Brain microvascular endothelial cell (primary cell): ENCODE results near the gene SNX4.

ENCODE experiments used
- DNase-seq: peaks from one replicate; pipeline ENCODE4 v3.0.0-alpha.2; 2020
- H3K27ac ChIP-seq: fragments of 250-450 bp; sonication (Bioruptor Pico); 2 replicates; pipeline ENCODE4 v1.5.1; 2020; ENCODE audit warnings: mild to moderate bottlenecking, moderate library complexity
- H3K27me3 ChIP-seq: fragments of 250-450 bp; sonication (Bioruptor Pico); replicated peaks from 2 replicates; pipeline ENCODE4 v1.5.1; 2020; ENCODE audit warnings: mild to moderate bottlenecking
- H3K36me3 ChIP-seq: fragments of 250-450 bp; sonication (Bioruptor Pico); replicated peaks from 2 replicates; pipeline ENCODE4 v1.5.1; 2020; ENCODE audit warnings: mild to moderate bottlenecking
- H3K4me3 ChIP-seq: 2 replicates; pipeline ENCODE4 v1.5.1; 2011; ENCODE audit warnings: low read depth, mild to moderate bottlenecking, control low read depth, low read length, moderate library complexity
- CTCF ChIP-seq: IDR thresholded peaks from 2 replicates; pipeline ENCODE4 v1.5.1; 2011; ENCODE audit warnings: low read depth, mild to moderate bottlenecking, moderate library complexity, low read length, control low read depth, inconsistent platforms; ENCODE audit errors: missing control alignments
- in situ Hi-C: cut with HindIII; loops from 2 replicates; pipeline ENCODE4 v1.10.0; 2017; ENCODE audit warnings: low sequenced_read_pairs, low pct_ligation_motif_present

The SNX4 gene

DNA sequence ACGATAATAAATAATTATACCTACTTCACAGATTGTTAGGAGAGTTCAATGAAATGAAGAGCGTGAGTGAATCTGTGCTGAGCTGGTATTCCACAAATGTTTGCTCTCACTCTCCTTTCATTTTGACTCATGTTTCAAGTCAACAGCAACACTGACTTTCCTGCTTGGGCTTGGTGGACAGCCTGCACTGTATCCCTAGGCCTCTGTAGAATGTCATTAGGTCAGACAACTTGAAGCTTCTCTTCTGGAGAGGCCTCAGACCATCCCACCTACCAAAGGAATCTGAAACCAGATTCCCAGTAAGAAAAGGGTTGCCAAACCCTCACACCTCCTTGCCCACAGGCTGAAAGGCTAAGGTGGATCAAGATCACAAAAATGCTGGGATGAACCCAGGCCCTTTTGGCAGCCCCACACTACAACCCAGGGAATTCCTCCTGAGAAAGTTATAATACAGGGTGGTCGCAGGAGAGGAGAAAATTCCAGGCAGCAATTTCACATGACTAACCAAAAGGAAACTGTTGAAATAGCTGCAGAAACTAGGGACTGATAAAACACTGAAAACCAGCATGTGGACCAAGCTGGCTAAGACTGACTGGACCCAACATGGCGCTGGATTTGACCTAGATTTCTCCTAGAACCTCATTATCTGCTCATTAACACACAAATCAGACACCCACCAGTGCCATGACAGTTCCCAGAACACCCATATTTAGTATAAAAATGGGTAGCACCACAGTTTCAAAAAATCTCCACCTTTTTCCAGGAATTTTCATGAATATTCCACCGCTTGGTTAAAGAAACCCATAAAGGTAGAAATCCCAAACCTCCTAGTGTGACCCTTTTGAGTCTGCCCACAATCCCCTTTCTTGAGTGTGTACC, 87.9 kb downstream of the SNX4 start:
- H3K4me3 ChIP-seq: no peak overlapping the region
- DNase-seq: peak; percentile 2
- TF ChIP-seq CTCF: no peak
- H3K27me3 ChIP-seq: no peaks in the 10 kb centered on the region
- no peaks in the 10 kb centered on the region for H3K36me3 ChIP-seq
- in situ Hi-C loops: no loop called here
- peak overlapping the region; percentile 37 for H3K27ac ChIP-seq

DNA sequence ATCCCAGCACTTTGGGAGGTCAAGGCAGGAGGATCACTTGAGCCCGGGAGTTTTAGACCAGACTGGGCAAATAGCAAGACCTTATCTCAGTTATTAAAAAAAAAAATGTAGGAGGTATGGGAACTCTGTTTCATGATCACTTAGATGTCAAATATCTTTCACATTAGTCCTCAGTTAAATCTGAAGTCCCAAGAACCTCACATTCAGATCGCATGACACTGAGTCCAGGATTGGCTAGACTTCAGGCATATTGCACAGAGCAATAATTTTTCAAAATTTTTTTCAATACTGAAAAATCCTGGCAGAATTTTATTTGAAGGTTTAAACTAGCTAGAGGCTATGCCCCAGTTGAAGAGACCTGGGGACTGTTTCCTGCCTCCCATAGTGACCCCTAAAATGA, 88.6 kb downstream of the SNX4 start:
- in situ Hi-C loops: no loop called here
- Histone ChIP-seq H3K36me3 (no peaks in the 10 kb centered on the region), H3K4me3 (no peak overlapping the region), H3K27me3 (no peaks in the 10 kb centered on the region), H3K27ac (peak overlapping the region; percentile 37)
- no peak for TF ChIP-seq CTCF
- DNase-seq: peak; percentile 52

DNA sequence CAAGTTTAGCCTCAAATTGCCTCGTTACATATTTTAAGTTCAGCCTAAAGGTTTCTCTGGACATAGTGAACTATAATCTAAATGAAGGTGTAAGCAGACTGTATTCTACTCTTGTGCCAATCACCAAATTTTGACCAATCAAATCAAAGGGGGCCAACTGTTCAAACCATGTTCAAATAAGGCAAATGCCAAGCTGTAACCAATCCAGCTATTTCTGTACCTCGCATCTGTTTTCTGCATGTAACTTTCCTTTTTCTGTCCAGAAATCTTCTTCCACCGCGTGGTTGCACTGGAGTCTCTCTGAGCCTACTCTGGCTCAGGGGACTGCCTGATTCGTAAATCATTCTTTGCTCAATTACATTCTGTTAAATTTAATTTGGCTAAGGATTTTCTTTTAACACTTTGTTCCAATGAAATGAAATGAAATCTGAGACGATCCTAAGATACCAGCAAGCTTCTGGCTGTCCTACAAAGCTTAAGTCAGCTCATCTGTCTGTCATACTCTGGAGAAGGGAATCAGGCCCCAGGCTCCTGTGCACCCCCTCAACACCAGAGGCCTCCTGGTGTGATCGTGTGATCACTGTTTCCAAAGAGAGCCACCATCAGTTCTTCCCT, 91.7 kb downstream of the SNX4 start:
- no peak overlapping the region for H3K27ac ChIP-seq
- no peaks in the 10 kb centered on the region for H3K36me3 ChIP-seq
- TF ChIP-seq CTCF: no peak
- in situ Hi-C loops: no loop called here
- H3K4me3 ChIP-seq: no peak overlapping the region
- no peaks in the 10 kb centered on the region for H3K27me3 ChIP-seq
- DNase-seq: no peak

DNA sequence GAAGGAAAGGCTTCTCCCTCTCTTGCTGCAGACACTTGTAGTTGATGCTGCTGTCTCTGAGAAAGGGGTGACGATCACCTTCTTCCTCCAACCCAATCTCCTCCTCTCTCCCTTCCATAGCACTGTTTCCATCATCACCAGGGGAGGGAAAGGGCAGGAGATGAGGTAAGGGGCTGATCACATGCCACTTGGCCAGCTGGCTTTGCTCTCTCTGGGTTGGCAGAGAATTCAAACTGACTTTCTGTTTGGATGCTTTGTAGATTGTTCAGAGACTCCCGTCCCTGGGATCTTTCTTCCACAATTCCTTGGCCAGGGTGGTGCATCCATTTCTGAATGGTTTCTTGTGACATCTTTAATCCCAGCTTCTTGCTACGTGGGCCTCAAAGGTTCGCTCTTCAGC, 101.7 kb downstream of the SNX4 start:
- no peak for DNase-seq
- Histone ChIP-seq H3K36me3 (no peaks in the 10 kb centered on the region), H3K27me3 (no peaks in the 10 kb centered on the region), H3K27ac (no peak overlapping the region), H3K4me3 (no peak overlapping the region)
- in situ Hi-C loops: no loop called here
- no peak for TF ChIP-seq CTCF

- no peaks in the 10 kb centered on the region for H3K36me3 ChIP-seq
- TF ChIP-seq CTCF: no peak
Observed at GRCh38 chr3:125416235-125416634, 103.8 kb downstream of the SNX4 start.

More at GRCh38 chr3:125416235-125416634, 103.8 kb downstream of the SNX4 start:
- H3K27ac ChIP-seq: no peak overlapping the region
- H3K4me3 ChIP-seq: no peak overlapping the region
- H3K27me3 ChIP-seq: no peaks in the 10 kb centered on the region
- in situ Hi-C loops: no loop called here
- no peak for DNase-seq
